Stromal cell of bone marrow (primary cell): ENCODE results near the gene RBMX.
"Not testable (repeated sequence)": the region's sequence is repeated elsewhere in the genome, so short reads cannot be mapped to it uniquely, and the experiment has no call there.

Experiments
- DNase-seq: peaks from one replicate; pipeline ENCODE4 v3.0.0-alpha.2; 2012; ENCODE audit warnings: low read depth

RBMX gene

DNA sequence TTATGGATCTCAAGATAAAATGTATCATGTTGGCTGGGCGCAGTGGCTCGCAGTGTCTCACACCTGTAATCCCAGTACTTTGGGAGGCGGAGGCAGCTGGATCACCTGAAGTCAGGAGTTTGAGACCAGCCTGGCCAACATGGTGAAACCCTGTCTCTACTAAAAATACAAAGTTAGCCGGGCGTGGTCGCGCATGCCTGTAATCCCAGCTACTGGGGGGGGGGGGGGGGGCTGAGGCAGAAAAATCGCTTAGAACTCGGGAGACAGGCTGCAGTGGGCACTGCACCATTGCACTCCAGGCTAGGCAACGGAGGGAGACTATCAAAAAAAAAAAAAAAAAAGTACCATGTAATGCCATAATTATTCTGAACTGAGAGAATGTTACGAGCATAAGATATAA, 2.1 kb downstream of the RBMX start:
- DNase-seq, result no peak

DNA sequence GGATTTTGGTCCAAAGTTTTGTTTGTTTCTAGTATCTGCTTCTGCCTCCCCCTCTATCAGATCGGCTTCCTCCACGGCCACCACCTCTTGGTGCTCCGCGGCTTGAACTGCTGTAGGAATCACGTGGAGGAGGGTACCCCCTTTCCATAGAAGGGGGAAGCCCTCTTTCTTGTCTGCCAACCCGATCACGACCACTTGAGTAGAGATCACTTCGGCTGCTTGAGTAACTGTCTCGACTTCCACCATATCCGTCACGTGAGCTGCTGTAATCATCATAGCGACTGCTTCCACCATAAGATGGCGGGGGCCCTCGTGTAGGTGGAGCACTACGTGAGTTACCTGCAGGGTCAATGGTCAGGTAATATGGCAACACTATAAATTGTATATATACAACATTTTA, 6.4 kb downstream of the RBMX start:
- DNase-seq, result not testable (repeated sequence)

DNA sequence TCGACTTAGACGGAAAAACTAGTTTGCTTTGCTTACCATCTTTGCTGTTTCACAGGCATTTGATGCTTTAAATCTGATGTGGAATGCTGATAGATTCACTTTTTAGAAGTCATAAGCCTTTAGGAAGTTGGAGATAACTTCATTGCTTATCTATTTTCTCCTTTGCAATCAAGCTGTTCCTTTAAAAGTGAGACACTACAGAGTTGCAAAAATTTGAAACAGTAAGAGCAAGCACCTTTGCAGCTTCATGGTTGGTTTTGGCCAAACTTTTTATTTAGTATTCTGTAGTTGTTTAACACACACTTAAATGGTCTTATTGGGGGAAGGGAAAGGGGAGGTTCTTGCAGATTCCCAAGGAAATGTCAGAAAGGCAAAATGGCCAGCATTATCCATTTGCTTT, 7.3 kb downstream of the RBMX start:
- DNase-seq, result not testable (repeated sequence)

DNA sequence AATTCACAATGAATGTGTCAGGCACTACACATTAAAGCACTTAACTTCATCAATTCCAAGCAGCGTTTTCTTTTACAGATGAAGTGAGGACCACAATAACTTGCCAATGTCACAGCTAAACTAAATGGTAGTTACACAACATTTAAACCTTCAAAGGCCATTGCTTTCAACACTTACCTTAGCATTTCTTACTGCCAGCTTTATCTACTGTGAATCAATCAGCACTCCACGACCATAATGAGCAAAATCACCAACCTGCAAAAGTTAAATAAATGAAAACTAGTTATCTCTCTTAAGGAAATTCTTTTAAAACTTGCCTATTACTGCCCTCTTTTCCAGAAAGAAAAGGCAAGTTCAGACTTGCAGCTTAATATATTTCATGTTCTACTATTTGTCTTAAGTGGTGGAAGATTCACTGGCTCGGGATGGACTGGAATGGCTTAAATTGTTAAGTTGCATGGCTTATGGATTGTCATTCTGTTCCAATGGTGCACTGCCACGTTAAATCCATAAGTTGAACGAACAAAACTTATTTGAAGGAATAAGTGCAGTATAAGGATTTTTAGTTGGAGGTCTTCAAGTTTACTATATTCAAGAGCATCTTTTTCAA, 8.3 kb downstream of the RBMX start:
- no peak for DNase-seq

DNA sequence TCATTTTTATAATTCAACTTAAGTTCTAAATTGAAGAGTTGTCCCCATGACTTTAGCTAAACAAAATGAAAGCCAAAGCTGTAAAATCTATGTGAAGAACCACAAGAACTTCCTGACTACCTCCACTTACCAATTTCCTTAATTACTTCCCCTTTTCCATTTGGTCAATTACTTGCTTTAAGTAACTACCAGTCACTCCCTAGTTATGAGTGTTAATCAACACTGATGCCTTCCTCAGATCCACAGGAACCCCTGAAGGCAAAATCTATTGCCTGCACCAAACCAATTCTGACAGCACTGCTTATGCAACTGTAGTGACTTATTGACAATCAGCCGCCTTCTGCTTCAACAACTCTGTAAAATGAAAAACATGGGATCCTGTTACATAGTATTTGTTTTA, 10.5 kb downstream of the RBMX start:
- no peak for DNase-seq

DNA sequence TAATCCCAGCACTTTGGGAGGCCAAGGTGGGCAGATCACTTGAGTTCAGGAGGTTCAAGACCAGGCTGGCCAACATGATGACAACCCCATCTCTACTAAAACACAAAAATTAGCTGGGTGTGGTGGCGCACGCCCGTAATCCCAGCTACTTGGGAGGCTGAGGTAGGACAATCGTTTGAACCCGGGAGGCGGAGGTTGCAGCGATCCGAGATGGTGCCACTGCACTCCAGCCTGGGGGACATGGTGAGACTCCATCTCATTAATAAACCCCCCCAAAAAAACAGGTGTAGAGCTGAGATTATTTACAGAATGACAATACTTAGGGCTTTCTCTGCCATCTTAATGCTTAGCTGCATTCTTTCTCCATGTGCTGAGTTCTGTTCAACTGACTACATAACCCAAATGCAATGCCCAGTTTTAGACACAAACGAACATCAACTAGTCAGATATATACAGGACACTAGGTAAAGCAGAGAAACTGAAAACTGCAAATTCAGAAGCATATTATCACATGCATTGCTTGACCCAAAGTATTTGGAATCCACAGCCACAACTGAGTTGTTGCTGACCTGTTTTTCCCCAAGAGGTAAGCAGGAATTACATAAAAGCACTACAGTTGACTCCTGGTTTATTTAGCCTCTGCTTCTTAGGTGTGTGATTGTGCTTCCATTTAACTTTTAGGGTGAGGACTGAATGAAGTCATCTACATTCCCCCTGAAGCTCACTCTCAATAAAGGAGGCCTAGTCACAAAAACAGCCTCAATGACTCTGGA, 12.1 kb downstream of the RBMX start:
- DNase-seq, result no peak

DNA sequence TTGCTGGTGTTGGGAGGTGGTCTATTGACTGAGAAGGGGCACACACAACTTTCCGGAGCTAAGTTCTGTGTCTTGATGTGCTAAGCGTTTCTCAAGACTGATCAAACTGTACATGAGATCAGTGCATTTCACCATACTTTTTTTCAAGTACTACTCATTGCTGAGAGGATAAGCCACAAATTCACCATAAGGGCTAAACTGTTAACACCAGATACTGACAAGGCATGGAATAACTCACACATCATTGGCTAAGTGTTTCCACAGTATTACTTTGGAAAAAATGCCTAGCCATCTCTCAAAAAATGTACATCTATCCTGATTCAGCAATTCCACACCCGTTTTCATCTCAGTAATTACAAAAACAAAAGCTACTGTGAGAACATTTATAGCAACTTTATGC, 13.0 kb downstream of the RBMX start:
- no peak for DNase-seq

DNA sequence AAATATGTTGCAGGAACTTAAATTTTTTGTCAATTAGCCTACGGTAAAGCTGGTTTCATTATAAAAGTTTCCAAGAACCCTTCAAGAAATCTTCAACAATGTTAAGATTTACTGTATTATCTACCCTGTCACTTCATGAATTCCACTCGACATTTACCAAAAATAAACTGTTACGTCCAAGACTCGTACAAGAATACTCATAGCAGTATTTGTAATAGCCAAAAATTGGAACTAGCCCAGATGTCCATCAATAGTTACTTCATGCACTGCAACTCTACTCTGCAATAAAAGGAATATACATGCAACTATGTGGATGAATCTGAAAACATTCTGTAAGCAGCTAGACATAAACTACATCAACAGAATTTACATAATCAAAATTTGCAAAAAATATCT, 13.4 kb downstream of the RBMX start:
- no peak for DNase-seq

DNA sequence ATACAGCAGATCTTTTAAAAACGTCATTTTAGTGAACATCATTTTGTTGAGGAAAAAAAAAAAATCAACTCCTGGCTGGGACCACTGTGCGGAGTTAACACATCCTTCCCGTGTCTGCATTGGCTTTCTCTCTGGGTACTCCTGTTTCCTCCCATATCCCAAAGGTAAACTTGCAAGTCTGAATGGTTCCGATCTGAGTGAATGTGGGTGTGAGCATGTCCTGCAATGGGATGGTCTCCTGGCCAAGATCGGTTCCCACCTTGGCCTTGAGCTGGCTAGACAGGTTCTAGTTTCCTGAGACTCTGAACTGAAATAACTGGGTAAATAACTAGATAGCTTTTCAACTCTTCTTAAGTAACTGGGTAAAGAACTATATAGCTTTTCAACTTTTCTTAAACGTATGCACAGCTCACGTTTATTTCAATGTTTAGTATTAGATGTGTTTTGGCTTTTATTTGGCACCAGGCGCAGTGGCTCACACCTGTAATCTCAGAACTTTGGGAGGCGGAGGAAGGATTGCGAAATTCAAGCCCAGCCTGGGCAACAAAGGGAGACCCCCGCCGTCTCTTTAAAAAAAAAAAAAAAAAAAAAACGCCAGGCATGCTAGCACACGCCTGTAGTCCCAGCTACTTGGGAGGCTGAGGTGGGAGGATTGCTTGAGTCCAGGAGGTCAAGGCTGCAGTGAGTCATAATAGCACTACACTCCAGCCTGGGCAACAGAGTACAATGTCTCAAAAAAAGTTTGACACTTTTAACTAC, 14.0 kb downstream of the RBMX start:
- no peak for DNase-seq

DNA sequence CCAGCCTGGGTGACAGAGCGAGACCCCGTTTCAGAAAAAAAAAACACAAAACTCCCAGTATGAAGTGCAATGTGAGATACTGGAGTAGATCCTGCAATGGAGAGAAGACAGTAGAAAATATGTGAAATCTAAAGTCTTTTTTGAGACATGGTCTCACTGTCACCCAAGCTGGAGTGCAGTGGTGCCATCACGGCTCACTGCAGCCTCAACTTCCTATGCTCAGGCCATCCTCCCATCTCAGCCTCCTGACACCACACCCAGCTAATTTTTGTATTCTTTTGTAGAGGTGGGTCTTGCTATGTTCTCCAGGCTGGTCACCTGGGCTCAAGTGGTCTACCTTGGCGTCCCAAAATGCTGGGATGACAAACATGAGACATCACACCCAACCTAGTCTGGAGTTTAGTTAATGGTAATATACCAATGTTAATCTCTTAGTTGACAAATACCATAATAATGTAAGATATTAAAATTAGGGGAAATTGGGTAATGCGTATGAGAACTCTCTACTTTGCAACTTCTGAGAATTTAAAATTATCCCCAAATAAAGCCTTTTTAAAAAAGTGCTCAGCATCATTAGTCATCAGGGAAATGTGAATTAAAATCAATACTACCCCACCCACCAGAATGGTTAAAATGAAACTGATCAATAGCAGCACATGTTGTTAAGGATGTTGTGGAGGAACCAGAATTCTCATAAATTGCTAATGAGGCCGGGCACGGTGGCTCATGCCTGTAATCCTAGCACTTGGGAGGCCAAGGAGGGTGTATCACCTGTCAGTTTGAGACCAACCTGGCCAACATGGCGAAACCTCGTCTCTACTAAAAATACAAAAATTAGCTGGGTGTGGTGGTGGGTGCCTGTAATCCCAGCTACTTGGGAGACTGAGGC, 15.0 kb downstream of the RBMX start:
- DNase-seq, result no peak

DNA sequence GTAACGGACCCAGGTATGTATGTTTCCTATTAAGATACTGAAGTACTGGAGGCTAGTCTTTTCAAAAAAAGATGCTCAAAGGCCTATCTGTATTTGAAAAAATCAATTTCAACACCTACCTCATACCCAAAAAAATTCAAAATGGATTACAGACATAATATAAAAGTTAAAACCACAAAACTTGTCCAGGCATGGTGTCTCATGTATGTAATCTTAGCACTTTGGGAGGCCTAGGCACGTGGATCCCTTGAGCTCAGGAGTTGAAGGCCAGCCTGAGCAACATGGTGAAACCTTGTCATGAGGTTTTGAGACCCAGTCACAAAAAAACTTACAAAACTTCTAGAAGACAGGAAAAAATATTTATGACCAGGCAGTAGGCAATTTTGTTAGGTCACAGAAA, 16.7 kb downstream of the RBMX start:
- DNase-seq, result no peak

DNA sequence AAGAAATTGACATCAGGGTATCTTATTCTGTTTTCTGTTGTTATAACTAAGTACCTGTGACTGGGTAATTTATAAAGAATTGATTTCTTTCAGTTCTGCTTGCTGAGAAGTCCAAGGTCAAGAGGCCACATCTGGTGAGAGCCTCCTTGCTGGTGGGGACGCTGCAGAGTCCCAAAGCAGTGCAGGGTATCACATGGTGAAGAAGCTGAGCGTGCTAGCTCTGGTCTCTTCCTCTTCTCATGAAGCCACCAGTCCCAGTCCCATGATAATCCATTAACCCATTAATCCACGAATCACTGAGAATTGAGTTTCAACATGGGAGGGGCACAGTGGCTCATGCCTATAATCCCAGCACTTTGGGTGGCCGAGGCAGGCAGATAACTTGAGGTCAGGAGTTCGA, 18.0 kb downstream of the RBMX start:
- no peak for DNase-seq

DNA sequence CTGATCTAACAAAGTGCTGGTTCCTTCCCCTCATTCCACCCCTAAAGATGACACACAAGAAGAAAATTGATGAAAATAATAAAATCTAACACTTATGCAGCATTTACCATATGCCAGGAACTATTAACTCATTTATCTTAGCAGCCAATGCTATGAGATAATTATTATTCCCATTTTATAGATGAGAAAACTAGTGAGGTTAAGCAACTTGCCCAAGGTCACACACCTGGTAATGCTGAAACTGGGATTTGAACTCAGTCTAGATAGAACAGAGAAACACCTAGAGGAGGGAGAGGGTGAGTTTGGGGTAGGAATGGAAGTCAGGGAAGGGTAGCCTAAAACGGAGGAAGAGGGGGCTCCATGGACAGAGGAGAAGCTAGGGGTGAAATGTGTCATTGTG, 18.6 kb downstream of the RBMX start:
- DNase-seq, result no peak

DNA sequence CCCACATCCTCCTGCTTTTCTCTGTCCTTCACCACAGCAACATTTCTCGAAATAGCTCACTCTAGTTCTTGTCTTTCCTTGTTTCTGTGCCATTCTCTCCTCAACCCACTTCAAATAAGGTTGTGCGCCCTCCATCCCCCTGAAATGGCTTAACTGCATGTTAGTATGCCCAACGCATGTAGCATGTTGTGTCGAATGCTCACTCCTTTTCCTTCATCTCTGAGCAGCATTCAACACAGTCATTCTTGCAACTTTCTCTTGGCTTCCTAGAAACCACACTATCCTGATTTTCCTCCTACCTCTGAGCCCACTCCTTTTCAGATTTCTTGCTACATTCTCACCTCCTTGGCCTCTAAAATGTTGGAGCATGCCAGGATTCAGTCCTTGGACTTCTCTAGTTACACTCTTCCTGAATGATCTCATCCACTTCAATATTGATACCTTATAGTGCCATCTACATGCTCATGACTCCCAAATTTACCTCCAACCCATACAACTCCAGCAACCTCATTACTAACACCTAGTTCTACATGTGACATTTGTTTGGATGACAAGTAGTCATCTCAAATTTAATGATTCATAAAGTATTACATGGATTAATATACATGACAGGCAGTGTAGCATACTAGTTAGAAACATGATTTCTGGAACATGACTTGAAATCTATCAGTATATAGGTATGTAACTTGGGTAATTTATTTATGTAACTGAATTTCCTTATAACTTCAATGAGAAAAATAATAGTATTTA, 22.3 kb downstream of the RBMX start:
- no peak for DNase-seq

DNA sequence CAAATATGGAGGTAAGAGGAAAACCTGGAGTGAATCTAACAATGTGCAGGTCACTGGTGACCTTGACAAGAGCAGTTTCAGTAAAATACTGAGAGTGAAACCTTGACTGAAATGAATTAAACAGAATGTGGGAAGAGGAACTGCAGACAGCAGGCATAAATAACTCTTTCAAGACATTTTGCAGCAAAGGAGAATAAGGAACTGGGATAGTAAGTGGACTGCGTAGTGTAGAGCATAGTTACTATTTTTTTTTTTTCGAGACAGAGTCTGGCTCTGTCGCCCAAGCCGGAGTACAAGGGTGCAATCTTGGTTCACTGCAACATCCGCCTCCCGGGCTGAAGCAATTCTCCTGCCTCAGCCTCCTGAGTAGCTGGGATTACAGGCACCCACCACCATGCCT, 24.0 kb downstream of the RBMX start:
- no peak for DNase-seq

DNA sequence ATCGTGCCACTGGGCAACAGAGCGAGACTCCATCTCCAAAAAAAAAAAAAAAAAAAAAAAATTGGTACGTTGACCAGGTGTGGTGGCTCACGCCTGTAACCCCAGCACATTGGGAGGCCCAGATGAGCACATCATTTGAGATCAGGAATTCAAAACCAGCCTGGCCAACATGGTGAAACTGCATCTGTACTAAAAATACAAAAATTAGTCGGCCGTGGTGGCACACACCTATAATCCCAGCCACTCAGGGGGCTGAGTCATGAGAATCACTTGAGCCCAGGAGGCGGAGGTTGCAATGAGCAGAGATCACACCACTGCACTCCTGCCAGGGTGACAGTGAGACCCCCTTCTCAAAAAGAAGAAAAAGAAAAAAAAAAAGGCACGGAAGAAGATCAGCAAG, 24.5 kb downstream of the RBMX start:
- no peak for DNase-seq

DNA sequence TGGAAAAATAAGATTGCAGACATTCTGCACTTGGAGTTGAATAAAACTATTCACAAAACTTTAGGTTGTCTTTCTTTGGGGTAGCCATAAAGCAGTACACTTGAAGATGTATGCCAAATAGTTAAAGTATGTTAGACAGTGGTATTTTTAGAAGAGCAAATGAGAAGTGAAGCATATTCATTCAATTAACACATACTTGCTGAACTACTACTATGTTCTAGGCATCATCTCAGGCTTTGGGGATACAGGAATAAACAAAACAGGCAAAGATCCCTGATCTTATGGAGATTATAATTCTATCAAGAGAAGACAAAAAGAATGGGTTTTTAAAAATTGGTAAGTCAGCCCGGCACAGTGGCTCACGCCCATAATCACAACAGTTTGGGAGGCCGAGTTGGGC, 29.0 kb downstream of the RBMX start:
- DNase-seq, result no peak

DNA sequence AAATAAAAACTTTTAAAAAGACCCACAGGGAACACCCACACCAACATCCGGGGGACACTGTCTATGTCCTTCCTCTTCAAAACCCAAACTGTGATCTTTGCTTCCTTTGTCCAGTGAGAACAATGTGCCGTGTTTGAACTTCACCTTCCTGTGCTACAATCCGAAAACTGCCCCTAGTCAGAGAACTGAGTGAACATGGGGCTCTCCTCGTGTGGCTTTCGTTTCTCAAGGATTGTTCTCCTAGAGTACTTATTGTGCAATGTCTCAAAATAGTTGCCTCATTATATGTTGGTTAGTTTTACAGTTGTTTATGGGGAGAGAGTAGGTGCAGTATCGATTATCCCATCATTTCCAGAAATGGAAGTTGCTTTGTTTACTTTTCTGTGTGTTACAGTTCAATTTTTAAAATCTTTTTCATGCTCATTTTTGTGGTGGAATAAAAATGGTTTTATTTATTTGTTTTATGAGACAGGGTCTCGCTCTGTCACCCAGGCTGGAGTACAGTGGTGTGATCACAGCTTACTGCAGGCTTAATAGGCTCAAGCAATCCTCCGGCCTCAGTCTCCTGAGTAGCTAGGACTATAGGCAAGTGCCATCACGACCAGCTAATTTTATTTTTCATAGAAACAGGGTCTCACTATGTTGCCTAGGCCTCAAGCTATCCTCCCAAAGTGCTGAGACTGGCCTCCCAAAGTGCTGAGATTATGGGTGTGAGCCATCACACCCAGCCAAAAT, 29.9 kb downstream of the RBMX start:
- DNase-seq, result no peak

DNA sequence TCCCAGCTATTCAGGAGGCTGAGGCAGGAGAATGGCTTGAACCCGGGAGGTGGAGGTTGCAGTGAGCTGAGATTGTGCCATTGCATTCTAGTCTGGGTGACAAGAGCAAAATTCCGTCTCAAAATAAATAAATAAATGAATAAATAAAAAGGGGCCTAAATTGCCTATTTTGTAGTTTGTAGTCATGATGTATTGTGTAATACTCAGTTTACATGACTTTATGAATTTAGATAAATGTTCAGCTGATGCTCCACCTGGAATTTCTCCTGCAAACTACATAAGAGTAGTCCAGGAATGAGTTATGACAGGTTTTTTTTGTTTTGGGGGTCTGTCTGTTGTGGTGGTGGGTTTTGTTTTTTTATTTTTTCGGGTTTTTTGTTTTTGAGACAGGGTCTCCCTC, 31.1 kb downstream of the RBMX start:
- DNase-seq, result no peak

DNA sequence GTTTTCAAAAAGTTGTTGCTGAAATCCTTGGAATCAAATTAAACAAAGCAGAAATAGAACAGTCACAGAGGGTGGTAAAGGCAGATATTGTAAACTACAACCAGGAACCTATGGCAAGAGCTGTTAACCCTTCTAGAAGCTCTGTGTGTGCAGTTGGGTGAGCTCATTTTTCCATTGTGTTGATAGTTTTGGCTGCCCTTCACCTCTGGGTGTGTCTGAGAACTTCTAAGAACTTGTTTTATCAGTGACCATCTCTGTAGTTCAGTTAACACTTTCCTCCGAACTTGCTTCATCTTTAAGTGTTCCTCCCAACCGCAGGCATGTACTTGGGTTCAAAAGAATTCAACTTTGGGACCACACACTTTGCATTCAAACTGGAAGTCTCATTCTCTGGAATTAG, 32.7 kb downstream of the RBMX start:
- no peak for DNase-seq

DNA sequence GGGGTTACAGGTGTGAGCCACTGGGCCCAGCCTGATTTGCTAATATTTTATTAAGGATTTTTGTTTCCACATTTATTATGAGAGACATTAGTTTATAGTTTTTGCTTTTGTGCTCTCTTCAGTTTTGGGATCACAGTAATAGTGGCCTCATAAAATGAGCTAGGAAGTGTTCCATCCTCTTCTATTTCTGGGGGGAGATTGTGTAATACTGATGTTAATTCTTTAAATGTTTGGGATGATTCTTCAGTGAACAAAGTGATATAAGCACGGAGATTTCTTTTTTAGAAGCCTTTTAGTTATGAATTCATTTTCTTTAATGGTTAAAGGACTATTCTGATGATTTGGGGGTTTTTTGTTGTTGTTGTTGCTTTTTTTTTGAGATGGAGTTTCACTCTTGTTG, 41.3 kb downstream of the RBMX start:
- DNase-seq, result no peak
